Right lobe of liver (tissue), 6 donors: ENCODE measurements around the gene SHISA7. TPM values are rescaled to one million over a fixed set of nuclear protein-coding genes. Genes with fewer than 3 reads are reported as not detected.

ENCODE experiments used
- ATAC-seq, 4 donors: fragments of 200-7000 bp; cut with Tn5 transposase; one replicate each; pipeline ENCODE4 v1.9.1; 2020; ENCODE audit warnings: mild to moderate bottlenecking in 4 of 4, moderate library complexity in 4 of 4
- DNase-seq, 3 donors: peaks; one replicate each; pipeline ENCODE4 v3.0.0-alpha.2; 2020
- H3K27ac ChIP-seq, 3 donors: fragments of 200-600 bp; one replicate each; pipeline ENCODE4 v1.8.0; 2022
- H3K27me3 ChIP-seq, 2 donors: fragments of 200-600 bp; one replicate each; pipeline ENCODE4 v1.8.0; 2022
- H3K36me3 ChIP-seq, 4 donors: fragments of 200-600 bp; sonication (generic) in 1 of 4; one replicate each; pipeline versions ENCODE4 v1.5.1 to v1.8.0; 2017 to 2022; ENCODE audit warnings: control low read depth in 1 of 4
- H3K4me1 ChIP-seq, 4 donors: fragments of 200-600 bp; sonication (generic) in 1 of 4; one replicate each; pipeline versions ENCODE4 v1.5.1 to v1.8.0; 2017 to 2022; ENCODE audit warnings: control low read depth in 1 of 4
- H3K4me3 ChIP-seq, 3 donors: fragments of 200-600 bp; one replicate each; pipeline ENCODE4 v1.8.0; 2022
- H3K9me3 ChIP-seq, 4 donors: fragments of 200-600 bp; sonication (generic) in 1 of 4; one replicate each; pipeline versions ENCODE4 v1.5.1 to v1.8.0; 2017 to 2022; ENCODE audit warnings: control low read depth in 1 of 4
- CTCF ChIP-seq, 4 donors: fragments of 200-600 bp in 3 of 4; fragments of 450-650 bp in 1 of 4; IDR thresholded peaks; one replicate each; pipeline versions ENCODE4 v1.5.1 to v1.8.0; 2016 to 2022; ENCODE audit warnings: antibody characterized with exemption in 4 of 4, mild to moderate bottlenecking in 2 of 4
- POLR2A ChIP-seq: fragments of 450-650 bp; IDR thresholded peaks from one replicate; pipeline ENCODE4 v1.6.1; 2017; ENCODE audit warnings: antibody characterized with exemption, mild to moderate bottlenecking
- WGBS: methylation state at CpG from one replicate; pipeline ENCODE4 v1.1.6; 2018; ENCODE audit warnings: low coverage, low lambda C conversion rate; ENCODE audit not compliant: insufficient coverage; ENCODE audit errors: missing lambda C conversion rate; 5-methylcytosine and 5-hydroxymethylcytosine counted together
- intact Hi-C, 2 donors: fragments of 100-400 bp; cut with DNase I; formaldehyde crosslinking; loops; one replicate each; pipeline versions ENCODE4 v1.11.2 to v1.14.1; 2022
- total RNA-seq, 6 experiments: library from RNA; depleted of rRNA in 2 of 6; stranded (reverse); fragments of >200 nt in 2 of 6; fragmentation: NEBNext Ultra II Directional in 3 of 6; extraction: Animal tissue kit (Norgen Biotek cat#: 25700) in 3 of 6; gene quantifications; one replicate each; pipeline versions ENCODE4 v1.1.0 to v1.2.4, GENCODE V29; 2016 to 2023
- donor health status: DM: no; HTN: yes; CAD: no.
- donor health status: DM: no; HTN: no; CAD: no.
- donor health status: DM: no; HTN: no; CAD: no.
- donor health status: DM: no; HTN: yes; CAD: no.
- donor health status: DM: no; HTN: yes; CAD: no.

The SHISA7 gene
- total RNA-seq, 6 experiments from 2014 or later: 0.04 TPM; not detected in 5

GRCh38 chr19:55400281-55401087 lies 42.6 kb downstream of the SHISA7 start:
- H3K4me3 ChIP-seq: no peak overlapping the region
- 84% methylated on average over 5 of the region's 14 CpGs for WGBS
- H3K4me1 ChIP-seq: no peaks in the 10 kb centered on the region
- H3K27me3 ChIP-seq: no peaks in the 10 kb centered on the region
- DNase-seq (no peak), ATAC-seq (no peak)
- H3K36me3 ChIP-seq: peaks cover 0 to 17% (median 3%) of the 10 kb centered on the region in 4 donors
- H3K27ac ChIP-seq: no peak overlapping the region
- intact Hi-C loops: loop anchor here in 1 of 2 donors (10.0 kb wide), 1 partner anchor 96 kb away; no protein-coding TSS in a partner anchor
- H3K9me3 ChIP-seq: no peaks in the 10 kb centered on the region
- TF ChIP-seq POLR2A (no peak), CTCF (IDR thresholded peaks at IDR 0.05) (no peak)

GRCh38 chr19:55398200-55398925 lies 44.7 kb downstream of the SHISA7 start:
- Histone ChIP-seq H3K4me3 (no peak overlapping the region), H3K9me3 (no peaks in the 10 kb centered on the region), H3K36me3 (peaks cover 0 to 10% (median 2%) of the 10 kb centered on the region in 4 donors), H3K4me1 (no peaks in the 10 kb centered on the region), H3K27ac (no peak overlapping the region), H3K27me3 (no peaks in the 10 kb centered on the region)
- 67% methylated on average over 9 of the region's 12 CpGs for WGBS
- ATAC-seq (no peak), DNase-seq (no peak)
- TF ChIP-seq POLR2A: no peak
- no peak for TF ChIP-seq CTCF (IDR thresholded peaks at IDR 0.05)
- intact Hi-C loops: no loop called here

GRCh38 chr19:55392820-55393761 lies 50.0 kb downstream of the SHISA7 start:
- WGBS: 85% methylated on average over 16 of the region's 18 CpGs
- ATAC-seq (no peak), DNase-seq (no peak)
- H3K4me1 ChIP-seq: peaks cover 0 to 5% (median under 1%) of the 10 kb centered on the region in 4 donors
- no peak overlapping the region for H3K27ac ChIP-seq
- TF ChIP-seq CTCF (IDR thresholded peaks at IDR 0.05): no peak
- TF ChIP-seq POLR2A: no peak
- peaks cover 0 to 13% (median 4%) of the 10 kb centered on the region in 4 donors for H3K36me3 ChIP-seq
- H3K27me3 ChIP-seq: no peaks in the 10 kb centered on the region
- intact Hi-C loops: no loop called here
- H3K9me3 ChIP-seq: no peaks in the 10 kb centered on the region
- H3K4me3 ChIP-seq: no peak overlapping the region
